Lower lobe of right lung (tissue), 2 donors: ENCODE measurements around the gene KRTCAP2. TPM values are rescaled to one million over a fixed set of nuclear protein-coding genes. Genes with fewer than 3 reads are reported as not detected.

Experiments
- ATAC-seq, 2 donors: fragments of 200-7000 bp; cut with Tn5 transposase; one replicate each; pipeline ENCODE4 v1.9.1; 2020 to 2022; ENCODE audit warnings: mild to moderate bottlenecking in 2 of 2, moderate library complexity in 2 of 2
- DNase-seq: peaks from one replicate; pipeline ENCODE4 v3.0.0-alpha.2; 2020
- H3K27ac ChIP-seq: fragments of 200-600 bp; one replicate; pipeline ENCODE4 v1.8.0; 2022
- H3K27me3 ChIP-seq: fragments of 200-600 bp; one replicate; pipeline ENCODE4 v1.8.0; 2022; ENCODE audit warnings: low read depth
- H3K36me3 ChIP-seq: fragments of 200-600 bp; one replicate; pipeline ENCODE4 v1.8.0; 2022; ENCODE audit warnings: mild to moderate bottlenecking
- H3K4me1 ChIP-seq: fragments of 200-600 bp; one replicate; pipeline ENCODE4 v1.8.0; 2022
- H3K4me3 ChIP-seq: fragments of 200-600 bp; one replicate; pipeline ENCODE4 v1.8.0; 2022; ENCODE audit warnings: mild to moderate bottlenecking
- H3K9me3 ChIP-seq: fragments of 200-600 bp; one replicate; pipeline ENCODE4 v1.8.0; 2022
- intact Hi-C: fragments of 100-400 bp; cut with DNase I; formaldehyde crosslinking; loops from one replicate; pipeline ENCODE4 v1.11.0; 2022
- total RNA-seq: library from RNA; stranded (reverse); fragmentation: NEBNext Ultra II Directional; extraction: Animal tissue kit (Norgen Biotek cat#: 25700); gene quantifications from one replicate; pipeline ENCODE4 v1.2.1, GENCODE V29; 2021
- TF ChIP-seq, protein P1 (sequence below): fragments of 200-600 bp; IDR thresholded peaks from one replicate; pipeline ENCODE4 v1.8.0; 2022; ENCODE audit warnings: antibody characterized with exemption, mild to moderate bottlenecking
- donor health status: DM: no; HTN: yes; CAD: no; lungs with severe emphysema.

Gene KRTCAP2
- total RNA-seq, 1 donor from 2014 or later = 173 TPM

DNA sequence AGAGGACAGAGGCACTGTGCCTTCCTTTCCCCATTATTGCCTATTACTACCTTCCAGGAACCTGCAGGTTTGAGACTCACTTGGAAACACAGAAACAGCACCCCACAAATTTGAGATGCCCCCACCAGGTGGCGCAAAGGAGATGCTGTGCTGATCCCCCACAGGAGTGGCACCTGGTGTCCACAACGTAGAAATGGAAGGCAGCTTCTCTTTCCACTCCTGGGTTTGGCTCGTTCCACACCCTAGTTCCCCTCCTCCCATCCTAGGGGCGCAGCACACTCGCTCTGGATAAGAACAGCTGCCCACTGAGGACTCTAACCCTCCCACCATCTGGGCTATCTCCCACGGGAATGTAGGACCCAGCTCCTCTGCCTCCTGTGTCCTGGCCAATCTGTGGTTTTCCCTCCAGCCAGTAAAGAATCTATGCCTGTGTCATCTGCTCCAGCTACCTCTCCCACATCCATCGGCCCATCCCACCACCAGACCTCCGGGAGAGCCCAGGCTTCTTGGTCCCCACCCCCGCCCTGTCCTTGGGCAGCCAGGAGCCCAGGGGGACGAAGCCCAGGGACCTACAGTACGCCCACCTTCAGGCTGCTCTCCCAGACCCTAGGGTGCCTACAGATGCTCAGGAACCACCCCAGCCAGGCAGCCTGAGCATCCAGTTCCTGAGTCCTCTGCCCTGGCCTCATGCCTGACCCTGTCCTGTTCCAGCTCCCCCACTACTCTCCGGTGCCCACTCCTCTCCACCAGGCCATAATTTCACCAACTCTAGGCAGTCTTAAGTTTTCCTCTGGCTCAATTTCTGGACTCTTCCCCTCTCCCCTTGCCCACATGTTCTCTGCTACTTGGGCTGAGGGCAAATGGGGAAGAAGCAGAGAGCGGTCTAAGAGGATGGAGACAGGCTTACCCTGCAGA, 34.0 kb upstream of the KRTCAP2 start:
- DNase-seq (peak; percentile 89), ATAC-seq (peak; percentile 49 to 50)
- TF ChIP-seq, protein P1, sequence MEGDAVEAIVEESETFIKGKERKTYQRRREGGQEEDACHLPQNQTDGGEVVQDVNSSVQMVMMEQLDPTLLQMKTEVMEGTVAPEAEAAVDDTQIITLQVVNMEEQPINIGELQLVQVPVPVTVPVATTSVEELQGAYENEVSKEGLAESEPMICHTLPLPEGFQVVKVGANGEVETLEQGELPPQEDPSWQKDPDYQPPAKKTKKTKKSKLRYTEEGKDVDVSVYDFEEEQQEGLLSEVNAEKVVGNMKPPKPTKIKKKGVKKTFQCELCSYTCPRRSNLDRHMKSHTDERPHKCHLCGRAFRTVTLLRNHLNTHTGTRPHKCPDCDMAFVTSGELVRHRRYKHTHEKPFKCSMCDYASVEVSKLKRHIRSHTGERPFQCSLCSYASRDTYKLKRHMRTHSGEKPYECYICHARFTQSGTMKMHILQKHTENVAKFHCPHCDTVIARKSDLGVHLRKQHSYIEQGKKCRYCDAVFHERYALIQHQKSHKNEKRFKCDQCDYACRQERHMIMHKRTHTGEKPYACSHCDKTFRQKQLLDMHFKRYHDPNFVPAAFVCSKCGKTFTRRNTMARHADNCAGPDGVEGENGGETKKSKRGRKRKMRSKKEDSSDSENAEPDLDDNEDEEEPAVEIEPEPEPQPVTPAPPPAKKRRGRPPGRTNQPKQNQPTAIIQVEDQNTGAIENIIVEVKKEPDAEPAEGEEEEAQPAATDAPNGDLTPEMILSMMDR = peak; percentile 85
- peak overlapping the region; percentile 95 for H3K4me3 ChIP-seq
- no peaks in the 10 kb centered on the region for H3K27me3 ChIP-seq
- H3K4me1 ChIP-seq = peaks cover 33% of the 10 kb centered on the region
- peak overlapping the region; percentile 100 for H3K27ac ChIP-seq
- intact Hi-C loops = no loop called here
- peaks cover 12% of the 10 kb centered on the region for H3K36me3 ChIP-seq
- no peaks in the 10 kb centered on the region for H3K9me3 ChIP-seq

DNA sequence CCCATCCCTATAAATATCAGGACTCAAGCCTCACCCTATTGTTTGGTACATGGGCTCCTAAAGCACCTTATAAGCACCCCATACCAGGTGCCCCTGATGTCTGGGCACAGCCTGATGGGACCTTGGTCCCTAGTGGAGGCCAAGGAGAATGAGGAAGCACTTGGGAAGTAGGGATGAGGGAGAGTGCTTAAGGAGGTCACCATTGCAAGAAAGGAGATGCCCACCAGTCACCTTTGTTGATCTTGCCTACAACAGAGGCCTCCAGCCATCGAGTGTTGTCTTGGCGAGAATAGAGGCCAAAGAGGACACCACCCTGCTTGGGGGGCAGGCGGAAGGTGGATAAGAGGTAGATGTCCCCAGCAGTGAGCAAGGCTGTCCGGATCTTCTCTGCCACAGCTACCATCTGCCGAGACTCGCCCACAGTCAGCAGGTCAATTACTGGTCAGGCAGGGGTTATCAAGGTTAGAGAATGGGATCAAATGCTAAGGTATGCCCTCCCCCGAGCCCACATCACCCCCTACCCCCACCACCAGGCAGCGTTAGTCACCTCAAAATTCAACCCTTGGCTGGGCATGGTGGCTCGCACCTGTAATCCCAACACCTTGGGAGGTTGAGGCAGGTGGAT, 33.0 kb upstream of the KRTCAP2 start:
- TF ChIP-seq, protein P1 = no peak
- peaks cover 33% of the 10 kb centered on the region for H3K4me1 ChIP-seq
- no peak overlapping the region for H3K4me3 ChIP-seq
- H3K36me3 ChIP-seq = peaks cover 8% of the 10 kb centered on the region
- intact Hi-C loops = no loop called here
- no peaks in the 10 kb centered on the region for H3K27me3 ChIP-seq
- ATAC-seq (no peak), DNase-seq (peak; percentile 17)
- H3K9me3 ChIP-seq = no peaks in the 10 kb centered on the region
- H3K27ac ChIP-seq = no peak overlapping the region

DNA sequence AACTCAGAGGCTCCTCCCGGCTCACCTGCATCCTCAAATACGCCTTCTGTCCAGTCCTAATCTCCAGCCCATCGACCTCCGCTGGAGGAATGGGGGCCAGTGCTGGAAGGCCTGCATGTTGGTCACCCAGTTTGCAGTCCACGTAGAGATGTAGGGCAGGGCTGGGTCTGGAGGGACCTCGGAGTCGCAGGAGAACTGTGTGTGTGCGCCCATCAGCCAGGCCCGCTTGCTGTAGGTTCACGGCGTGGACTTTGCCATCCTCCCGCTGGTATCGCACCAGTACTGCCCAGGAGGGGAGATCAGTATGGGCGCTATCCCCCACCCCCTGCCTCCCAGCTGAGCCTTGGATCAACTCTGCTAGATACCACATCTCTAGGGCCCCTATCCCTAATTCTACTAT, 31.9 kb upstream of the KRTCAP2 start:
- peaks cover 27% of the 10 kb centered on the region for H3K4me1 ChIP-seq
- H3K36me3 ChIP-seq = peaks cover 10% of the 10 kb centered on the region
- H3K27ac ChIP-seq = no peak overlapping the region
- ATAC-seq (no peak), DNase-seq (no peak)
- no peak overlapping the region for H3K4me3 ChIP-seq
- intact Hi-C loops = no loop called here
- no peaks in the 10 kb centered on the region for H3K9me3 ChIP-seq
- TF ChIP-seq, protein P1 = no peak
- no peaks in the 10 kb centered on the region for H3K27me3 ChIP-seq

DNA sequence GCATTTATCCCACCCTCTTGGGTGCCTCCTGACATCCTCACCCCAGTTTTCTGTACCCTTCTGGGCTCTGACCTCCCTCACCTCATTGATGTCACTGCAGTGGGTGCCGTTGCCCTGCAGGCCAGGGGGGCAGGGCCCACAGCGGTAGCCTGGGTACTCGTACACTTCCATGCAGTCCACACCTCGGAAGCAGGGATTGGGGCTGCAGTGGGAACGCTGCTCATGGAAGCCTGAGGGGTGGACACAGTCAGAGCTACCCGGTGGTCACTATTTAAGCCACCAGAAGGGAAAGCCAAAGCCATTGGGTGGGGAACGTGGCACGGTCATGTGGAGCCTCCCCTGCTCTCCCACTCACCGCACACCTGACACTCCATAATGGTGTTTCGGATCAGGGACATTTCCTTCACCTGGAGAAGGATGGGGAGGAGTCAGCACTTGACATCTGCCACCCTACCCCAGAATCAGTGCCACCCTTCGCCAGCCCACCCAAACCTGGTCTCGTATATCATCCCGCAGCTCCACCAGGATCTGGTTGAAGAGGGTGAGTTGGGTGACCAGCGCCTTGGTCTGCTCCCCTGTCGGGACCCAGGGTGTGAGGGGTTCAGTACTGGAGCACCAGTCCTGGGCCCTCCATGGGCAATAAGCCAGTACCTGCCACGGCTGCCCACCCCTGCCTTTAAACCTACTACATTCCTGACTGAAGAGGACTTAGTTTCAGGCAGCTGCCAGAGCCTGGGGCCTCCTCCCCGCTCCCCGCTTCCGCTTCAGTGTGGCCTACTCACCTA, 29.8 kb upstream of the KRTCAP2 start:
- H3K27ac ChIP-seq = no peak overlapping the region
- peaks cover 19% of the 10 kb centered on the region for H3K36me3 ChIP-seq
- TF ChIP-seq, protein P1 = no peak
- ATAC-seq = no peak
- peaks cover 15% of the 10 kb centered on the region for H3K4me1 ChIP-seq
- no peaks in the 10 kb centered on the region for H3K27me3 ChIP-seq
- H3K4me3 ChIP-seq = no peak overlapping the region
- peak; percentile 32 for DNase-seq
- H3K9me3 ChIP-seq = no peaks in the 10 kb centered on the region
- intact Hi-C loops = no loop called here

DNA sequence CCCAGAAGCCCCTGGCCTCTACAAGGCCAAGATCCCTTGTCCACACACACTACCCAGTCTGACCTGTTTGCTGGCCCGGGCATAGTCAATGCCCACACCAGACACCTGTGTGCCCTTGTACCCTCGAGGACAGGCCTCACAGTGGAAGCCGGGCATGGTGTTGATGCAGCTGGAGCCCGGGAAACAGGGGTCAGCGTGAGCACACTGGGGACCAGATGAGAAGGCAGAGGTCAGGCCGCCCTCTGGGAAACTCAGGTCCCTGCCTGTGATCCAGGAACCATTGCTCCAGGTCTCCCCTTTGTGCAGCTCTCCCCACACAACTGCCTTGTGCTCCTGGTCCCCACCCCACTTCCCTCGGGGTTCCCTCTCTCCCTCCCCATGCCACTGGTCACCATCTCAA, 29.1 kb upstream of the KRTCAP2 start:
- Histone ChIP-seq H3K36me3 (peaks cover 20% of the 10 kb centered on the region), H3K27ac (no peak overlapping the region), H3K27me3 (no peaks in the 10 kb centered on the region), H3K9me3 (no peaks in the 10 kb centered on the region), H3K4me3 (no peak overlapping the region), H3K4me1 (peaks cover 8% of the 10 kb centered on the region)
- ATAC-seq (no peak), DNase-seq (peak; percentile 14)
- intact Hi-C loops = no loop called here
- TF ChIP-seq, protein P1 = no peak
